IPS-NIHi7 (cell line): ENCODE measurements around the gene AGAP9.
"Not testable (repeated sequence)": the region's sequence is repeated elsewhere in the genome, so short reads cannot be mapped to it uniquely, and the experiment has no call there.

Experiments
- DNase-seq: peaks from one replicate; pipeline ENCODE4 v3.0.0; 2012; ENCODE audit warnings: mixed read lengths; ENCODE audit errors: extremely low spot score

The AGAP9 gene

GRCh38 chr10:47523475-47523874, at the start of gene AGAP9:
Gene AGAP9 (minus strand): TSS chr10:47523638. CDS start chr10:47523526, 112 bp downstream.
- not testable (repeated sequence) for DNase-seq

- not testable (repeated sequence) for DNase-seq
Observed at GRCh38 chr10:47571138-47571912, 47.9 kb upstream of the AGAP9 start.

GRCh38 chr10:47566757-47567156, 43.3 kb upstream of the AGAP9 start:
- DNase-seq: not testable (repeated sequence)

GRCh38 chr10:47566108-47566699, 42.8 kb upstream of the AGAP9 start:
- not testable (repeated sequence) for DNase-seq

GRCh38 chr10:47565517-47565920, 42.1 kb upstream of the AGAP9 start:
- DNase-seq: not testable (repeated sequence)

GRCh38 chr10:47564953-47565352, 41.5 kb upstream of the AGAP9 start:
- DNase-seq: not testable (repeated sequence)

- not testable (repeated sequence) for DNase-seq
Observed at GRCh38 chr10:47564318-47564717, 40.9 kb upstream of the AGAP9 start.

GRCh38 chr10:47560452-47560851, 37.0 kb upstream of the AGAP9 start:
- not testable (repeated sequence) for DNase-seq

- not testable (repeated sequence) for DNase-seq
Observed at GRCh38 chr10:47559718-47560308, 36.4 kb upstream of the AGAP9 start.

GRCh38 chr10:47558109-47558508, 34.7 kb upstream of the AGAP9 start:
- not testable (repeated sequence) for DNase-seq

GRCh38 chr10:47557616-47558015, 34.2 kb upstream of the AGAP9 start:
- not testable (repeated sequence) for DNase-seq

- not testable (repeated sequence) for DNase-seq
Observed at GRCh38 chr10:47555334-47555733, 31.9 kb upstream of the AGAP9 start.

GRCh38 chr10:47554552-47554951, 31.1 kb upstream of the AGAP9 start:
- not testable (repeated sequence) for DNase-seq

GRCh38 chr10:47553860-47554247, 30.4 kb upstream of the AGAP9 start:
- not testable (repeated sequence) for DNase-seq

- peak; percentile 58 for DNase-seq
Observed at GRCh38 chr10:47553214-47553859, 29.9 kb upstream of the AGAP9 start.

GRCh38 chr10:47552719-47553118, 29.3 kb upstream of the AGAP9 start:
- DNase-seq: not testable (repeated sequence)

GRCh38 chr10:47547286-47547685, 23.8 kb upstream of the AGAP9 start:
- DNase-seq: not testable (repeated sequence)

- DNase-seq: not testable (repeated sequence)
Observed at GRCh38 chr10:47536430-47536829, 13.0 kb upstream of the AGAP9 start.

GRCh38 chr10:47502313-47502712, 21.1 kb downstream of the AGAP9 start:
- not testable (repeated sequence) for DNase-seq

- not testable (repeated sequence) for DNase-seq
Observed at GRCh38 chr10:47494226-47494625, 29.2 kb downstream of the AGAP9 start.

- not testable (repeated sequence) for DNase-seq
Observed at GRCh38 chr10:47491600-47491999, 31.8 kb downstream of the AGAP9 start, which contains the start of gene FAM25G. Gene FAM25G (minus strand): TSS chr10:47491700. CDS start chr10:47491674, 26 bp downstream.

GRCh38 chr10:47489630-47490029, 33.8 kb downstream of the AGAP9 start:
- not testable (repeated sequence) for DNase-seq
